Caki2 (cell line): ENCODE measurements around the gene TM9SF1. TPM values are rescaled to one million over a fixed set of nuclear protein-coding genes. Genes with fewer than 3 reads are reported as not detected.

Experiments
- DNase-seq: peaks from one replicate; pipeline ENCODE4 v3.0.0-alpha.2; 2015; ENCODE audit warnings: low read depth
- in situ Hi-C: cut with HindIII; loops from 2 replicates; pipeline ENCODE4 v1.10.0; 2016; ENCODE audit warnings: low sequenced_read_pairs, low pct_unique_long_range_greater_than_20kb, mixed read lengths
- total RNA-seq: library from RNA; depleted of rRNA; stranded (reverse); fragments of >200 nt; shearing (Covaris generic); gene quantifications from 2 replicates; pipeline ENCODE4 v1.2.3, GENCODE V29; 2014; ENCODE audit warnings: low replicate concordance; rRNA removed

TM9SF1 gene, protein sequence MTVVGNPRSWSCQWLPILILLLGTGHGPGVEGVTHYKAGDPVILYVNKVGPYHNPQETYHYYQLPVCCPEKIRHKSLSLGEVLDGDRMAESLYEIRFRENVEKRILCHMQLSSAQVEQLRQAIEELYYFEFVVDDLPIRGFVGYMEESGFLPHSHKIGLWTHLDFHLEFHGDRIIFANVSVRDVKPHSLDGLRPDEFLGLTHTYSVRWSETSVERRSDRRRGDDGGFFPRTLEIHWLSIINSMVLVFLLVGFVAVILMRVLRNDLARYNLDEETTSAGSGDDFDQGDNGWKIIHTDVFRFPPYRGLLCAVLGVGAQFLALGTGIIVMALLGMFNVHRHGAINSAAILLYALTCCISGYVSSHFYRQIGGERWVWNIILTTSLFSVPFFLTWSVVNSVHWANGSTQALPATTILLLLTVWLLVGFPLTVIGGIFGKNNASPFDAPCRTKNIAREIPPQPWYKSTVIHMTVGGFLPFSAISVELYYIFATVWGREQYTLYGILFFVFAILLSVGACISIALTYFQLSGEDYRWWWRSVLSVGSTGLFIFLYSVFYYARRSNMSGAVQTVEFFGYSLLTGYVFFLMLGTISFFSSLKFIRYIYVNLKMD
- 50.9 and 57.1 TPM in 2 replicates for total RNA-seq

DNA sequence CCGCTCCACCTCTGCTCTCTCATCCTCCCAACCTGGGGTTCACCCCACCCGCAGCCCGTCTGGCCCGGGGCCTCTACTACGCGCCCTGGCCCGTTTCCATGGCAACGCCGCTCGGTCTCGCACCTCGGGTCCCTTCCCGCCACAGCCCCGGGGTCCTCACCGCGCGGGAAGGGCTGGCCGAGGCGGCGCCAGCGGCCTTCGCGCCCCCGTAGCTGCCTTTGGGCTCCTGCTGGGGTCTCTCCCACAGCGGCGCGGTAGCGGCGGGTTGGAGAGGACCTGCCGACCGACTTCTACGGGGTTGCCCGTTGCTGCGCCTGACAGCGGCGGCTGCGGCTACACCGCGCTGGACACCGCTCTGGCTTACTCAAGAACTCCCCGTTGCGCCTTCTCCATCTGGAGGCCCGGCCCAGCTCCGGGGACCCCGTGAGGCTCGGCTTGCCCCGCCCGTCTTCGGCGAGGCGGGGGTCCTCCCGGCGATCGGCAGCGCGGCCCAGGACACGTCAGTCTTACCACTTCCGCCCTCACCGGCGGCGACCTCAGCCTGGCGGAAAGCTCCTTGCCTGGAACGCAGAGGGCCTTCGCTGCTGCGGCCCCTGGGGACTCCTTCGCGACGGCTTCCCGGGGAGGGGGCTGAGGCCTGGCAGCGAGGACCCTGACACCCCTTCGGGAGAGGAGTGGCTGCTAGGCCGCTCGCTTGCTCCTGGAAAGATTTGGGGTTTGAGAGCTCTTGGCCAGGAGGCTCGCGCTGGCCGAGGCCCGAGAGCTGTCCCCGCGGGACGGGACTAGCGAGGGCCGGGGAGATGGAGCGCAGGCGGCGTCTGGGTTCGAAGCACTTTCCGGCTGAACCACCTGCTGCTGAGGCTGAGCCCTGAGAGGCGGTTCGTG is at the start of gene TM9SF1:
TSS of gene TM9SF1 (minus strand) at position 256 of the 885 bp plus-strand sequence. CDS start 422 bp downstream, outside the sequence.
- peak; percentile 81 for DNase-seq
- in situ Hi-C loops = no loop called here

DNA sequence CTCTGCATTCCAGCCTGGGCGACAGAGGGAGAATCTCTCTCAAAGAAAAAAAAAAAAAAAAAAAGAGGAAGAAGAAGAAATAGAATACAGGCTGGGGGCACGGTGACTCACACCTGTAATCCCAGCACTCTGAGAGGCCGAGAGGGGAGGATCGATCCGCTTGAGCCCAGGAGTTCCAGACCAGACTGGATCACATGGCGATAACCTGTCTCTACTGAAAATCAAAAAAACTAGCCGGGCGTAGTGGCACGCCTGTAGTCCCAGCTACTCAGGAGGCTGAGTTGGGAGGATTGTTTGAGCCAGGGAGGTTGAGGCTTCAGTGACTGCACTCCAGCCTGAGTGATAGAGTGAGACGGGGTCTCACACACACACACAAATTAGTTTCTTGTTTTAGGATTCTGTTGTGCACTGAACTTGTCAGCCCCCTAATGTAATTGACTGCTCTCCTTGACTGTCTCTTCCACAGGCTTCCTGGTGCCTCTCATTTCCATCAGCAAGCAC is 48.1 kb upstream of the TM9SF1 start:
- in situ Hi-C loops = no loop called here
- no peak for DNase-seq

DNA sequence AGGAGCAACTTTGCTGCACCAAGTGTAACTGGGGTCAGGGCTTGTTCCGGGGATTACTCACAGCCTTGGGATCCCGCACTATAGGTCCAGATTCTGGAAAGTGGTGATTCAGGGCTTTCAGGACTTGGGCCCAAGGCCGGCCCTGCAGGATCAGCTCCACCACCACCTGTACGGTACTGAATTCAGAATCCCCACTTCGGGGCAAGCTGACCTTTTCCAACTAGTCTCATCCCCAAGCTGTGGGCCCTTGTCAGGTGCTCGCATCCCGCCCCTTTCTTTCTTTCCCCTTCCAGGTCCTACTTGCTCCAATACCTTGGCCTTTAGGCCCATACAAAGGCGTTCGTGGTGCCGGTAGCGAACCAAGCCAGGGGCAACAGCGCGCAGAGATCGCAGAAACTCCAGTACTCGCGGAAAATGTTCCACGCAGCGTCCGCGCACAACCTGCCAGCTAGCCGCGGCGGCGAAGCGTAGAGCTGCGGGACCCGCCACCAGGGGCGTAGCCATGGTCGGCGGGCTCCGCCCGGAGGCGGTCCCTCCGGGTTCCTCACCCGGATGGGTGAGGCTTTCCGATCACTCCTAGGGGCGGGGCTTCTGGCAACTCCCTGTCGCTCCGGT is 46.7 kb upstream of the TM9SF1 start:
- peak; percentile 93 for DNase-seq
- in situ Hi-C loops = no loop called here

DNA sequence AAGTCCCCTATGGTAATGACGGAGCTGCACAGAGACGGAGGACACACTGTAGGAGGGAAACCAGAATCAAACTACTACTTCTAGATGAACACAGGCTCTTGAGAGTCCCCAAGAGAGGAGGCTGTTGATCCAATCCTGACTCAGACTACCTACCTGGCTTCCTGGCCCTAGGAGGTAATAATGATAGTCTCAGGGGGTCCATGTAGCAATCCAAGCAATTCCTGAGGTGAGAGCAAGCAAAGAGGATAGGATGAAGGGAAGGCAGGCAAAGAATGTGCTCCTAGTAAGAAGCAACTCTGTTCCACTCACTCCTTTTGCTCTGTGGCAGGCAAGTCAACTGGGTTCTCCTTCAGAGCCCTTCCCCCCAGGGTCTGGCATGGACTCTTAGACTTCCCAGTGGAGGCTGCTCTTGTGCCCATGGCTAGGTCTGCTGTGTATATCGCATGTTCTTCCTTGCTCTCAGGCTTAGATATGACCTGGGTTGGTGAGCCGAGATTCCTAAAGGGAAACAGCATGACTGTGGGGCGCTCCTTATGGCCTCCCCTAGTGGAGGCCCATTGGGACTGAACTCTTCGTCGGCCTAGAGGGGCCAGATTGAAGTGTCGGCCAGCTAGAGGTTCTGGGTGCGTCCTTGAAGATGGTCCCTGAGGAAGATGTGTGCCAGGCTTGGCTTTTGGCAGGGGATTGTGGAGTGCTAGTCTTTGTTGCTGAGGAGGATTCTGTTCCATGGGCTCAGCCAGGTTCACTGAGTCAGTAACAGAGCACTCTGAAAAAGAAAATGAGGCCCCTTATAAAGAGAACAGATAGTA is 45.1 kb upstream of the TM9SF1 start:
- no peak for DNase-seq
- in situ Hi-C loops = no loop called here

DNA sequence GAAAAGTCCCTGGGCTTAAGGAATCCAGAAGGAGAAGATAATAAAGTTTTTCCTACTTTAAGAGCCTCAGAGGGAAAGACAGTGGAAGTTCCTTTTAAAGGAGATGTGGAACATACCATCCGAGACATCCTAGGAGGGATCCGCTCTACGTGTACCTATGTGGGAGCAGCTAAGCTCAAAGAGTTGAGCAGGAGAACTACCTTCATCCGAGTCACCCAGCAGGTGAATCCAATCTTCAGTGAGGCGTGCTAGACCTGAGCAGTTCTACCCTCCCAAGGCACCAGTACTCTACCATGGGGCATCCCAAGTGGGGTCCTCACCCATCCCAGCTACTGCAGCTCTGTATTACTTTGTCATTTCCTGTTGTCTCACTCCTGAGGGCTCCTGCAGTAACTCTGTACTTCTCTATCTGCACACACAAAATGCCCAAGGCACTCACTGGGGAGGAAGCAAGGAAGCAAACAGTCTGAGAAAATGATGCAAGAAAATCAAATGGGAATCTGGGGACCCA is 43.3 kb upstream of the TM9SF1 start:
- in situ Hi-C loops = no loop called here

DNA sequence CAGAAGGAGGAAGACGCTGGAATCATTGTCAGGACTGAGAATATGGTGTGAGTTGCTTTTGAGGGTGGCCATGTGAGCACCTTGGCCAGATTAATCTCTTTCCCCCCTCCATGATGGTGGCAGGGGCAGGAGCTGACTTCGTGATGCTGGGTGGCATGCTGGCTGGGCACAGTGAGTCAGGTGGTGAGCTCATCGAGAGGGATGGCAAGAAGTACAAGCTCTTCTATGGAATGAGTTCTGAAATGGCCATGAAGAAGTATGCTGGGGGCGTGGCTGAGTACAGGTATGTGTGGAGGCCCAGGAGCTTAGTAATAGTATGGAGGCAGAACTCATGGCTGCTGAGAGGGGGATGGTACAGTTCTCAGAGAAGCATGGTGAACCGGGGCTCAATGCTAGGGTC is 42.9 kb upstream of the TM9SF1 start:
- in situ Hi-C loops = no loop called here
- DNase-seq = no peak

More for the DNA sequence above, 43.3 kb upstream of the TM9SF1 start:
- DNase-seq = no peak

DNA sequence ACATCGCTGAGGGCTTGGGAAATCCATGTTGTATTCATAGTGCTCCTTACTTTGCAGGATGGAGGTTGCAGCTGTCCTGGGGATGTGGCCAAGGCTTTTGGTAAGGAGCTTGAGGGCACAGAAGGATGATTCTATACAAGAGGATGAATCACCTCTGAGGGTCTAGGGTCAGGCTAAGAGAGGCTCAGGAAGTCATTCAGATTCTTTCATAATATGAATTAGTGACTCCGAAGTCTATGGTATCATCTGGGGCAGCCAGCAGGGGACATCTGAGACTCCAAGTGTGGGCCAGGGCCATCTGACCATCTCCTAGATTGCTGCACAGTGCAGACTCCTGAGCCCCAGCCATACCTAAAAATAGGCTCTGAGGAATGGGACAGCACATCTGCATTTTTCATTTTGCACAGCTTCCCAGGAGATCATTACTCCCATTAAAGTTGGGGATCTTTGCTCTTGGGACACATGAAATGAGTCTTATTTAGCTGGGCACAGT is 42.3 kb upstream of the TM9SF1 start:
- in situ Hi-C loops = no loop called here
- no peak for DNase-seq

DNA sequence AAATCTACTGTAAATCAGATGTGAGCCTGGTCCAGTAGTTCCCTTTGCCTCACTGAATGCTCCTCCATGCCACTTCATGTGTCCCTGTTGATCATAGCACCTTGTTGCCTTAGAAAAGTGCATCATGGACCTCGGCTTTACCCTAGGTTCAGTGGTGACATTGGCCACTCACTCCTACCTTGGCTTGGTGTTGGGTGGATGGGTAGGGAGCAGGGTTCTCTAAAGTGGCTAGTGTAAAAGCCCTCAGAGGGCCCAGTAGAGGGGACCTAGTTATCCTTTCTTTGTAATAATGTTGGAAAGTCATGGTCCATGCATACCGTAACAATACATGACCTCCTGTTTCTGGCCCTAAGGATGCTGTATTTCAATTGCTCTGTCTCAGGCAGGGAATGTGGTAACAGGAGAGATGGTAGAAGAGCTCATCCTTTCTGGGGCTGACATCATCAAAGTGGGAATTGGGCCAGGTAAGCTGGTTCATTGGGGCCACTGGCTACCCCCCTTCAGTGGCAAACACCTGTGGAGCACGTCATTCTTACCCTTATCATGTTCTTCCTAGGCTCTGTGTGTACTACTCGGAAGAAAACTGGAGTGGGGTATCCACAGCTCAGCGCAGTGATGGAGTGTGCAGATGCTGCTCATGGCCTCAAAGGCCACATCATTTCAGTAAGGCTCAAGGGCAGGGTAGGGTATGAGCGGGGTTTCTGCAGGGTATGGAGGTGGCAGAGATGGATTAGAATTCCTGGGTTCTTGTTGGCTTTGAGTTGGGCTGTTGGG is 41.6 kb upstream of the TM9SF1 start:
- DNase-seq = no peak
- in situ Hi-C loops = no loop called here

DNA sequence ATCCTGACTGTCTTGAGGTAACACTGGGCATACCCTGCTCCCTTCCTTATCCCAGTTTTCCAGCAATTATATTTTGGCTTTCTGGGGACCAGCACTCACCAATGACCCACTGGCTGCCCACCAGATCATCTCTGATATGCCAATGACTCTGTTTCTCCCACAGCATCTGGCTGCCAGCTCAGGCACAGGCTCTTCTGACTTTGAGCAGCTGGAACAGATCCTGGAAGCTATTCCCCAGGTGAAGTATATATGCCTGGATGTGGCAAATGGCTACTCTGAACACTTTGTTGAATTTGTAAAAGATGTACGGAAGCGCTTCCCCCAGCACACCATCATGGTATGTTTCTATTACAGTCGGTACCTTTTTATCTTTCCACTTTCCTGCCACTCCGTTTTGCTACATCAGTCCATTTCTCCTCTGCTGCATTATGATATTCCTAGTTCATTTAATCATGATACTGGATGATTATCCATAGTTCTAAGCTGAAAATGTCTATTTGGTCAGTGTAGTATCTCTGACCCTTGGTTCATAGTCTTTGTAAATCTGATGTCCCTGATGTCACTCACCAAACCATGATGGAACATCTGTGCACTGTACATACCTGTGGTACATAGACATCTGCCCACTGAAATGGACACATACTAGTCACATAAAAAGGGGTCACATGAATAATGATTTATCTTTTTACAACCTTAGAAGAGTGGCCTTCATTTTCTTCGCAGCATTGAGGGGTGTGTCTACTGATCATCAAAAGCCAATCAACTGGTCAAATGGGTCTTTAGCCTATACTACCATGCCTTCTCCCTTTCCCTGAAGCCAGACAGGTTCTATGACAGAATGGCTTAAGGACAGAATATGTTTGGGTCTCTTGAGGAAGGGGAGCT is 40.8 kb upstream of the TM9SF1 start:
- in situ Hi-C loops = no loop called here
- DNase-seq = no peak

DNA sequence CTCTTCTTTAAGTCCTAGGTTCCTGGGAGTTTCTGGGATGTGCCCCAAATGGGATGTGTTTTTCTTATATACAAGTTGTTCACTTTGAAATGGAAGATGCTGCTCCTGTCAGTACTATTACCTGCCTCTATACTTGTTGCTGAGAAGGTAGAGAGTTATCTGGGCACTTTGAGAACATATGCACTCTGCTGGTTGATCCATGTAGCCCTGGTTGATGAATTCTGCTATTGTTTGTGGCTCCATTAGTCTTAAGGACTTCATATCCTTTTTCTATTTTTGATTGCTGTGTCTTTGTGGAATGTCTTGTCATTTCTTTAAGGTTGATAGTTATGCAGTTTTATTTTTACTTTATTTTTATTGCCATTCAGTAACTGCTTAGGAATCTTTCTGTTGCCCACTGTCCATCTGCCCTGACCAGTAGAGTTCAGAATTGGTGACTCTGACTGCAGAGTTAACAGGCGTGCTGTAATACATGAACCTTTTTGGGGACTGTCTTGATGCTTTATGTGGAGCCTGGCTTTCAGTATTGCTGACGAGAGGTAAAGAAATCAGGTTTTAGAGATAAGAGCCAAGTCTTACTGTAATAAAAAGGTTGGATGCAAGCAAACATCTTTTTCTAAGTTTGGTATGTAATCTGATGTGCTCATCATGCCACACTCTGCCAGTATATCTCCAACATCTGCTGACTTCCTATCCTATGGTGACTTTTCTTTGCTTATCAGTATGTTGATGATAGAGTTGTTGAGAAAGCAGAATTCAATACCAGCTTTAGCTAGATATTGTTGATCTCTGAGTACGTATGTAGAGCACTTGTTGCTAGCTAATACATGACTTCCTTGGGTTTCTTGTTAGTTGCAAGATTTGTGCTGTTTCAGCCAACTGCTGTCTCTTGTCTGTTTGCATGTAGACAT is 39.1 kb upstream of the TM9SF1 start:
- no peak for DNase-seq
- in situ Hi-C loops = no loop called here

DNA sequence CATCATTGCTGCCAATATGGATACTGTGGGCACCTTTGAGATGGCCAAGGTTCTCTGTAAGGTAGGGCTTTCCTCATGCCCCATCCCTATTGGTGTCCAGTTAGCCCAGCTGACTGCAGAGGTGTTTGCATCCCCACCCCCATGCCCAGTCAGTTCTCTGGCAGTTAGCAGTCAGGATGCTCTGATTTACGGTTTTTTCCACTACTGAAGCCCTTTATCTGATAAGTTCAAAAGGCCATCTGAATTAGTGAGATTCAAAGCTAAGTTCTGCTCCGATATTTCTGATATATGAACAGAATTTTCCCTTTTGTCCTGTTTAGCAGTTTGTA is 38.3 kb upstream of the TM9SF1 start:
- no peak for DNase-seq
- in situ Hi-C loops = no loop called here

DNA sequence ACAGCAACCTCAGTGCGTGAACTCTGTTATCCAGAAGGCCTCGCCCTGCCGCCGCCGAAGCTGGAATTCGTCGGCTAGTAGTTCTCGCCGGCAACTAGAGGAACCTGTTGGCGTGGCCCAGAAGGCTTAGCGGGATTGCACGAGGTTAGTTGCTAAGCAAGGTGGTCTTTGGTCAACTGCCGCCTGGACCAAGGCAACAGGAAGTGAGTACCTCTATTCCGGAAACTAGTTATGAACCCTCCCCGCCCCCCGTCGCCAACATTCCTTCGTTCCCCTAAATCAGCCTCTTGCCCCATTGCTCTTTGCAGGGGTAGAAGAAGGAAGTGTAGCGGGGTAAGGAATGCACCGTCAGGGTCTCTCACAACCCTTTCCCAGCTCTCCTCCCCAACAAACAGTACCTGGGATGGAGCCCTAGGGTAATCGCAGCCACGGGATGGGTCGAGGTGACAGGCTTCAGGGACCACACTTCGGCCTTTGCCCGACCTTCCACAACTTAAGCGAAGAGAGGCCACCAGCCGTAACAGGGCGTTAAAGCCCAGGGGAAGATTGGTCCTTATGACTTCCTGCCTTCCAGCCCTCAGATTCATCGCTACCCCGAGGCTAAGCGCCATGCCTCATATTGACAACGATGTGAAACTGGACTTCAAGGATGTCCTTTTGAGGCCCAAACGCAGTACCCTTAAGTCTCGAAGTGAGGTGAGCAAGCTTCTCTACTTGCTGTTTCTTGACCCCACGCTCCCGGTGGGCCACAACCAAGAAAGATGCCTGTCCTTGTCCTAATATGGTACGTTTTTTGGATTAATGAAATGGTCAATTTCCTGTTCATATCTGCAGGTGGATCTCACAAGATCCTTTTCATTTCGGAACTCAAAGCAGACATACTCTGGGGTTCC is 37.6 kb upstream of the TM9SF1 start, which contains the start of gene GMPR2:
TSS of gene GMPR2 (plus strand) at position 285 of the 893 bp plus-strand sequence. CDS start at position 610, 325 bp downstream.
- in situ Hi-C loops = no loop called here
- DNase-seq = no peak

DNA sequence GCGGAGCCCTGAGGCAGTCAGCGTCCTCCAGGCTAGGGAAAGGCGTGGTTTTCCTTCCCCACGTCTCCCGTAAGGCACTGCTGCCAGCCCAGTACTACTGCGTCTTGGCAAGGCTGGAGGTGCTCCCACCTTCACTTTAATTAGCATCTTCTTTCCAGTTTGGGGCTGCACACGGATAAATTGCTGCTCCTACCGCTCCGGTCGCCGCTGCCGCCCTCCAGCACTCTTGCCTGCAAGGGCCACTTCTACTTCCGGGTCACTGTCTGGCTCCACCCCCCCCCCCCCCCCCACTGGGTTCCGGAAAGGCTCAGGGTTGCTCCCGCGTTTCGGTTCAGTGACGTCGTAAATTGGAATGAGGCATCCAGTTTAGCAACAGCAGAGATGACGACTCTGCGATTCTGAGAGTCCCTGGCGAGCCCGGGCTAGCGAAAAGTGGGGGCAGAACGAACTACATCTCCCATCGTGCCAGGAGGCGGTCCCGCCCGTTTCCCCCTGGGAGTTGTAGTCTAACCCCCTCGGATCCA is 36.9 kb upstream of the TM9SF1 start, which contains the start of gene NEDD8:
TSS of gene NEDD8 (minus strand) at position 247 of the 524 bp plus-strand sequence. CDS start at position 147, 100 bp downstream.
- in situ Hi-C loops = no loop called here
- DNase-seq = peak; percentile 87
